Tibial nerve (tissue), 4 donors: ENCODE data around the gene KIAA0319L.

Experiments
- EP300 ChIP-seq, 2 donors: sonication (generic); formaldehyde crosslinking; IDR thresholded peaks; one replicate each; pipeline ENCODE4 v1.6.1; 2017; ENCODE audit warnings: antibody characterized with exemption in 2 of 2, mild to moderate bottlenecking in 1 of 2
- POLR2A ChIP-seq, 2 donors: fragments of 450-650 bp; IDR thresholded peaks; one replicate each; pipeline ENCODE4 v1.6.1; 2017; ENCODE audit warnings: antibody characterized with exemption in 2 of 2, mild to moderate bottlenecking in 2 of 2, moderate library complexity in 2 of 2
- TF ChIP-seq, protein P1 (sequence below), 5 experiments: fragments of 200-600 bp in 3 of 5; fragments of 450-650 bp in 2 of 5; sonication (generic) in 3 of 5; IDR thresholded peaks; one replicate each; pipeline ENCODE4 v1.5.1; 2016 to 2019; ENCODE audit warnings: antibody characterized with exemption in 5 of 5, mild to moderate bottlenecking in 3 of 5, moderate library complexity in 2 of 5

DNA sequence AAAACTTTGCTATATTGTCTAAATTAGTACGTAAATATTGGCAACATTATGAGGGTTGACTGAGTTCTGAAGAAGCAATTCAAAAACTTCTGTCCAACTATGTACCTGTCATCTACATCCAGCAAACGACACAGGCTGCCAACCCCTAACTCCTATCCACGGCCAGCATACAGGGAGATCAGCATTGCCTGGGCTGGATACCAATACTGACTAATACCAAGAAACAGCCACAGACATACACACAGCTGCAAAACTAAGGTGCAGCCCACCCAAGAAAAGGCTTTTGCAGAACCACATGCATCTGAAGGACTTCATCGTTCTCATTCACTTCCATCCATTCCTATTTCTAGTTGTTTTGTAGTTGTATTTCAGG is 2.0 kb downstream of the KIAA0319L start:
- TF ChIP-seq, protein P1, sequence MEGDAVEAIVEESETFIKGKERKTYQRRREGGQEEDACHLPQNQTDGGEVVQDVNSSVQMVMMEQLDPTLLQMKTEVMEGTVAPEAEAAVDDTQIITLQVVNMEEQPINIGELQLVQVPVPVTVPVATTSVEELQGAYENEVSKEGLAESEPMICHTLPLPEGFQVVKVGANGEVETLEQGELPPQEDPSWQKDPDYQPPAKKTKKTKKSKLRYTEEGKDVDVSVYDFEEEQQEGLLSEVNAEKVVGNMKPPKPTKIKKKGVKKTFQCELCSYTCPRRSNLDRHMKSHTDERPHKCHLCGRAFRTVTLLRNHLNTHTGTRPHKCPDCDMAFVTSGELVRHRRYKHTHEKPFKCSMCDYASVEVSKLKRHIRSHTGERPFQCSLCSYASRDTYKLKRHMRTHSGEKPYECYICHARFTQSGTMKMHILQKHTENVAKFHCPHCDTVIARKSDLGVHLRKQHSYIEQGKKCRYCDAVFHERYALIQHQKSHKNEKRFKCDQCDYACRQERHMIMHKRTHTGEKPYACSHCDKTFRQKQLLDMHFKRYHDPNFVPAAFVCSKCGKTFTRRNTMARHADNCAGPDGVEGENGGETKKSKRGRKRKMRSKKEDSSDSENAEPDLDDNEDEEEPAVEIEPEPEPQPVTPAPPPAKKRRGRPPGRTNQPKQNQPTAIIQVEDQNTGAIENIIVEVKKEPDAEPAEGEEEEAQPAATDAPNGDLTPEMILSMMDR (IDR thresholded peaks at IDR 0.05): no peak
- no peak for TF ChIP-seq POLR2A (IDR thresholded peaks at IDR 0.05)
- no peak for TF ChIP-seq EP300 (IDR thresholded peaks at IDR 0.05)
